K562 (cell line): ENCODE data around the gene PRR19. TPM values are rescaled to one million over a fixed set of nuclear protein-coding genes. Genes with fewer than 3 reads are reported as not detected.

ENCODE experiments used
- BCOR ChIP-seq: fragments of 450-650 bp; IDR thresholded peaks from 2 replicates; pipeline ENCODE4 v1.6.1; 2016
- CBFA2T3 ChIP-seq: fragments of 450-650 bp; IDR thresholded peaks from 2 replicates; pipeline ENCODE4 v1.6.1; 2017
- EGR1 ChIP-seq: fragments of 450-650 bp; conservative IDR thresholded peaks from 2 replicates; pipeline ENCODE4 v1.6.1; 2017; ENCODE audit warnings: mild to moderate bottlenecking
- KDM1A ChIP-seq, 2 experiments: fragments of 450-650 bp; IDR thresholded peaks; 2 replicates each; pipeline ENCODE4 v1.6.1; 2016; ENCODE audit warnings: mild to moderate bottlenecking in 2 of 2
- NEUROD1 ChIP-seq: fragments of 150-350 bp; IDR thresholded peaks from 2 replicates; pipeline ENCODE4 v1.6.1; 2014; ENCODE audit warnings: borderline replicate concordance, low read length, low read depth; ENCODE audit not compliant: partially characterized antibody
- PURB ChIP-seq: sonication (generic); formaldehyde crosslinking; IDR thresholded peaks from 2 replicates; pipeline ENCODE4 v1.9.0; 2021; ENCODE audit warnings: low read depth, mild to moderate bottlenecking, missing genetic modification reagents
- PYGO2 ChIP-seq: fragments of 450-650 bp; IDR thresholded peaks from 2 replicates; pipeline ENCODE4 v1.6.1; 2016; ENCODE audit warnings: mild to moderate bottlenecking, missing genetic modification characterization, moderate library complexity, missing compliant biosample characterization
- RBFOX2 ChIP-seq: fragments of 200-400 bp; formaldehyde crosslinking; IDR thresholded peaks from 2 replicates; pipeline ENCODE4 v1.6.1; 2017; ENCODE audit warnings: low read depth, mild to moderate bottlenecking, low read length, moderate library complexity
- SIN3A ChIP-seq, 2 experiments: fragments of 150-350 bp in 1 of 2; IDR thresholded peaks; 2 replicates each; pipeline ENCODE4 v1.6.1; 2011 to 2016; ENCODE audit warnings: borderline replicate concordance in 2 of 2, low read depth in 2 of 2, low read length in 2 of 2, mild to moderate bottlenecking in 2 of 2, moderate library complexity in 2 of 2; ENCODE audit not compliant: control insufficient read depth in 1 of 2
- SMARCA5 ChIP-seq: fragments of 450-650 bp; IDR thresholded peaks from 2 replicates; pipeline ENCODE4 v1.6.1; 2016
- TCF7 ChIP-seq: sonication (generic); IDR thresholded peaks from 2 replicates; pipeline ENCODE4 v1.6.1; 2016; ENCODE audit warnings: antibody characterized with exemption, borderline replicate concordance
- polyA plus RNA-seq, 8 experiments: library from polyadenylated mRNA; depleted of rRNA in 4 of 8; stranded (reverse) in 5 of 8; unstranded in 3 of 8; fragments of >200 nt; fragmentation: Nextera tagmentation in 2 of 8; fragmentation: Illumina TruSeq in 1 of 8; extraction: Ambion mirVana in 2 of 8; extraction: Trizol in 1 of 8; gene quantifications; 2 replicates each; pipeline versions ENCODE4 v1.2.1 to v1.2.3, GENCODE V29; 2011 to 2014; ENCODE audit warnings: inconsistent platforms in 1 of 8, missing spikeins in 1 of 8
- total RNA-seq, 7 experiments: library from RNA; depleted of rRNA in 6 of 7; stranded (reverse); fragments of >200 nt in 6 of 7; fragmentation: Illumina TruSeq in 2 of 7; extraction: Trizol in 2 of 7; gene quantifications; 2 replicates each; pipeline versions ENCODE4 v1.2.1 to v1.2.3, GENCODE V29; 2011 to 2021; ENCODE audit warnings: low replicate concordance in 1 of 7
- TF ChIP-seq, protein P1 (sequence below), 2 experiments: fragments of 450-650 bp in 1 of 2; sonication (generic) in 1 of 2; formaldehyde crosslinking; conservative IDR thresholded peaks; 2 replicates each; pipeline versions ENCODE4 v1.4.0 to v1.8.1; 2020 to 2022; ENCODE audit warnings: mild to moderate bottlenecking in 1 of 2, missing genetic modification reagents in 1 of 2
- TF ChIP-seq, protein P2 (sequence below): IDR thresholded peaks from 2 replicates; pipeline ENCODE4 v1.6.1; 2011; ENCODE audit warnings: borderline replicate concordance, low read depth, mild to moderate bottlenecking, moderate library complexity, low read length; ENCODE audit not compliant: insufficient read depth, poor library complexity, severe bottlenecking
- TF ChIP-seq, protein P3 (sequence below): fragments of 450-650 bp; conservative IDR thresholded peaks from 2 replicates; pipeline ENCODE4 v1.6.1; 2016; ENCODE audit warnings: missing genetic modification characterization, low read depth, mild to moderate bottlenecking, missing compliant biosample characterization, moderate library complexity
- TF ChIP-seq, protein P4 (sequence below): IDR thresholded peaks from 3 replicates; pipeline ENCODE4 v1.6.1; 2011; ENCODE audit warnings: borderline replicate concordance, mild to moderate bottlenecking; ENCODE audit not compliant: insufficient read length, insufficient read depth
- TF ChIP-seq, protein P5 (sequence below): fragments of 150-350 bp; conservative IDR thresholded peaks from 2 replicates; pipeline ENCODE4 v1.6.1; 2014; ENCODE audit warnings: low read length
- TF ChIP-seq, protein P6 (sequence below): fragments of 450-650 bp; IDR thresholded peaks from 2 replicates; pipeline ENCODE4 v1.6.1; 2016
- TF ChIP-seq, protein P7 (sequence below): fragments of 250-450 bp; sonication (Bioruptor Pico); IDR thresholded peaks from 2 replicates; pipeline ENCODE4 v1.8.0; 2021; ENCODE audit warnings: moderate library complexity, mild to moderate bottlenecking, inconsistent platforms

The PRR19 gene
- total and polyA plus RNA-seq, 9 of the 15 experiments (the other 6 are each of a cell fraction or from before 2014, with no cell fraction given): 0.10 to 1.6 (median 0.54) TPM

DNA sequence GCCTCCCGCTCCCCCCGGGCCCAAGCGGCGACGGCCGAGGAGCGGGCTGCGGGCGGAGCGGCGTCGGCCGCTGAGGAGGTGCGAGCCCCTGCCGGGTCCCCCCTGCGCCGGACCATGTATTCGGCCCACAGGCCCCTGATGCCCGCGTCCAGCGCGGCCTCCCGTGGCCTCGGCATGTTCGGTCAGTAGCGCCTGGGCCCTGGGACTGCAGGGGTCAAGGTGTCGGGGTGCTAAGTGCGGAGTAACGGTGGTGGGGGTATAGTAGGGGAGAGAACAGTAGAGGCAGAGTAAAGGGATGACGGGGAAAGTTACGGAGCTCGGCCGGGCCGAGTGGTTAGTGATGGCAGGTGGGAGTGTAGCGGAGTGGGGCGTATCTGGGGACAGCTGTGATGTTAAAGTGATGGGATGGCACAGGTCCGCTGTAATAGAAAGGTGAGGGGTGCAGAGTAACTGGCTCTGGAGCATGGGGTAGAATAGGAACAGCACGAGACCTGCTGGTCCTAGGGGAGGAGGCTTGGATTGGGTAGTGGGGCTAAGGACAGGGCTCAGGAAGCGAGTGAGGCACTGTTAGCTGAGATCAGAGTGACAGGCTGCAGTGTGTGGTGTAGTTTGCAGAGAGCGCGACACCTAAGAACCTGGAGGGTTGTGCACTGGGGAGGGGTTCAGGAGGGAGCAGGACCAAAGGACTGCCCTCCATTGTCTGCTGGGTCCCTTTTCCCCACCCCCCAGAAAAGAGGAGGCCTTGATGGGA is 17.2 kb upstream of the PRR19 start (continued):
- TF ChIP-seq, protein P1, sequence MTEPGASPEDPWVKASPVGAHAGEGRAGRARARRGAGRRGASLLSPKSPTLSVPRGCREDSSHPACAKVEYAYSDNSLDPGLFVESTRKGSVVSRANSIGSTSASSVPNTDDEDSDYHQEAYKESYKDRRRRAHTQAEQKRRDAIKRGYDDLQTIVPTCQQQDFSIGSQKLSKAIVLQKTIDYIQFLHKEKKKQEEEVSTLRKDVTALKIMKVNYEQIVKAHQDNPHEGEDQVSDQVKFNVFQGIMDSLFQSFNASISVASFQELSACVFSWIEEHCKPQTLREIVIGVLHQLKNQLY (CRISPR knock-in tag; conservative IDR thresholded peaks at IDR 0.05): no peak
- TF ChIP-seq SIN3A (IDR thresholded peaks at IDR 0.05; ENCODE audit: borderline replicate concordance in 2 of 2, control insufficient read depth in 1 of 2, low read depth in 2 of 2, low read length in 2 of 2): peak in 1 of 2 experiments; percentile 58; a peak in 1 of 4 replicates
- TF ChIP-seq PURB: no peak
- TF ChIP-seq PYGO2 (tag): no peak
- no peak for TF ChIP-seq BCOR
- TF ChIP-seq NEUROD1: no peak
- no peak for TF ChIP-seq KDM1A (IDR thresholded peaks at IDR 0.05)
- no peak for TF ChIP-seq TCF7
- TF ChIP-seq, protein P2, sequence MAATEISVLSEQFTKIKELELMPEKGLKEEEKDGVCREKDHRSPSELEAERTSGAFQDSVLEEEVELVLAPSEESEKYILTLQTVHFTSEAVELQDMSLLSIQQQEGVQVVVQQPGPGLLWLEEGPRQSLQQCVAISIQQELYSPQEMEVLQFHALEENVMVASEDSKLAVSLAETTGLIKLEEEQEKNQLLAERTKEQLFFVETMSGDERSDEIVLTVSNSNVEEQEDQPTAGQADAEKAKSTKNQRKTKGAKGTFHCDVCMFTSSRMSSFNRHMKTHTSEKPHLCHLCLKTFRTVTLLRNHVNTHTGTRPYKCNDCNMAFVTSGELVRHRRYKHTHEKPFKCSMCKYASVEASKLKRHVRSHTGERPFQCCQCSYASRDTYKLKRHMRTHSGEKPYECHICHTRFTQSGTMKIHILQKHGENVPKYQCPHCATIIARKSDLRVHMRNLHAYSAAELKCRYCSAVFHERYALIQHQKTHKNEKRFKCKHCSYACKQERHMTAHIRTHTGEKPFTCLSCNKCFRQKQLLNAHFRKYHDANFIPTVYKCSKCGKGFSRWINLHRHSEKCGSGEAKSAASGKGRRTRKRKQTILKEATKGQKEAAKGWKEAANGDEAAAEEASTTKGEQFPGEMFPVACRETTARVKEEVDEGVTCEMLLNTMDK: no peak
- TF ChIP-seq, protein P3, sequence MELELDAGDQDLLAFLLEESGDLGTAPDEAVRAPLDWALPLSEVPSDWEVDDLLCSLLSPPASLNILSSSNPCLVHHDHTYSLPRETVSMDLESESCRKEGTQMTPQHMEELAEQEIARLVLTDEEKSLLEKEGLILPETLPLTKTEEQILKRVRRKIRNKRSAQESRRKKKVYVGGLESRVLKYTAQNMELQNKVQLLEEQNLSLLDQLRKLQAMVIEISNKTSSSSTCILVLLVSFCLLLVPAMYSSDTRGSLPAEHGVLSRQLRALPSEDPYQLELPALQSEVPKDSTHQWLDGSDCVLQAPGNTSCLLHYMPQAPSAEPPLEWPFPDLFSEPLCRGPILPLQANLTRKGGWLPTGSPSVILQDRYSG: no peak
- TF ChIP-seq, protein P4, sequence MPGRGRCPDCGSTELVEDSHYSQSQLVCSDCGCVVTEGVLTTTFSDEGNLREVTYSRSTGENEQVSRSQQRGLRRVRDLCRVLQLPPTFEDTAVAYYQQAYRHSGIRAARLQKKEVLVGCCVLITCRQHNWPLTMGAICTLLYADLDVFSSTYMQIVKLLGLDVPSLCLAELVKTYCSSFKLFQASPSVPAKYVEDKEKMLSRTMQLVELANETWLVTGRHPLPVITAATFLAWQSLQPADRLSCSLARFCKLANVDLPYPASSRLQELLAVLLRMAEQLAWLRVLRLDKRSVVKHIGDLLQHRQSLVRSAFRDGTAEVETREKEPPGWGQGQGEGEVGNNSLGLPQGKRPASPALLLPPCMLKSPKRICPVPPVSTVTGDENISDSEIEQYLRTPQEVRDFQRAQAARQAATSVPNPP: no peak
- TF ChIP-seq, protein P5, sequence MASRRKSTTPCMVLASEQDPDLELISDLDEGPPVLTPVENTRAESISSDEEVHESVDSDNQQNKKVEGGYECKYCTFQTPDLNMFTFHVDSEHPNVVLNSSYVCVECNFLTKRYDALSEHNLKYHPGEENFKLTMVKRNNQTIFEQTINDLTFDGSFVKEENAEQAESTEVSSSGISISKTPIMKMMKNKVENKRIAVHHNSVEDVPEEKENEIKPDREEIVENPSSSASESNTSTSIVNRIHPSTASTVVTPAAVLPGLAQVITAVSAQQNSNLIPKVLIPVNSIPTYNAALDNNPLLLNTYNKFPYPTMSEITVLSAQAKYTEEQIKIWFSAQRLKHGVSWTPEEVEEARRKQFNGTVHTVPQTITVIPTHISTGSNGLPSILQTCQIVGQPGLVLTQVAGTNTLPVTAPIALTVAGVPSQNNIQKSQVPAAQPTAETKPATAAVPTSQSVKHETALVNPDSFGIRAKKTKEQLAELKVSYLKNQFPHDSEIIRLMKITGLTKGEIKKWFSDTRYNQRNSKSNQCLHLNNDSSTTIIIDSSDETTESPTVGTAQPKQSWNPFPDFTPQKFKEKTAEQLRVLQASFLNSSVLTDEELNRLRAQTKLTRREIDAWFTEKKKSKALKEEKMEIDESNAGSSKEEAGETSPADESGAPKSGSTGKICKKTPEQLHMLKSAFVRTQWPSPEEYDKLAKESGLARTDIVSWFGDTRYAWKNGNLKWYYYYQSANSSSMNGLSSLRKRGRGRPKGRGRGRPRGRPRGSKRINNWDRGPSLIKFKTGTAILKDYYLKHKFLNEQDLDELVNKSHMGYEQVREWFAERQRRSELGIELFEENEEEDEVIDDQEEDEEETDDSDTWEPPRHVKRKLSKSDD: no peak
- no peak for TF ChIP-seq EGR1
- TF ChIP-seq RBFOX2: no peak
- no peak for TF ChIP-seq CBFA2T3
- peak; percentile 30; the same call in 1 of the 2 replicates for TF ChIP-seq SMARCA5
- TF ChIP-seq, protein P6, sequence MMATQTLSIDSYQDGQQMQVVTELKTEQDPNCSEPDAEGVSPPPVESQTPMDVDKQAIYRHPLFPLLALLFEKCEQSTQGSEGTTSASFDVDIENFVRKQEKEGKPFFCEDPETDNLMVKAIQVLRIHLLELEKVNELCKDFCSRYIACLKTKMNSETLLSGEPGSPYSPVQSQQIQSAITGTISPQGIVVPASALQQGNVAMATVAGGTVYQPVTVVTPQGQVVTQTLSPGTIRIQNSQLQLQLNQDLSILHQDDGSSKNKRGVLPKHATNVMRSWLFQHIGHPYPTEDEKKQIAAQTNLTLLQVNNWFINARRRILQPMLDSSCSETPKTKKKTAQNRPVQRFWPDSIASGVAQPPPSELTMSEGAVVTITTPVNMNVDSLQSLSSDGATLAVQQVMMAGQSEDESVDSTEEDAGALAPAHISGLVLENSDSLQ: peak; percentile 72
- TF ChIP-seq, protein P7, sequence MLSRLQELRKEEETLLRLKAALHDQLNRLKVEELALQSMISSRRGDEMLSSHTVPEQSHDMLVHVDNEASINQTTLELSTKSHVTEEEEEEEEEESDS: no peak
